ENCODE data around the gene NOXA1. TPM values are rescaled to one million over a fixed set of nuclear protein-coding genes. Genes with fewer than 3 reads are reported as not detected.

The NOXA1 gene
- total and polyA plus RNA-seq, 2 donors, result 1.9 to 8.4 TPM

DNA sequence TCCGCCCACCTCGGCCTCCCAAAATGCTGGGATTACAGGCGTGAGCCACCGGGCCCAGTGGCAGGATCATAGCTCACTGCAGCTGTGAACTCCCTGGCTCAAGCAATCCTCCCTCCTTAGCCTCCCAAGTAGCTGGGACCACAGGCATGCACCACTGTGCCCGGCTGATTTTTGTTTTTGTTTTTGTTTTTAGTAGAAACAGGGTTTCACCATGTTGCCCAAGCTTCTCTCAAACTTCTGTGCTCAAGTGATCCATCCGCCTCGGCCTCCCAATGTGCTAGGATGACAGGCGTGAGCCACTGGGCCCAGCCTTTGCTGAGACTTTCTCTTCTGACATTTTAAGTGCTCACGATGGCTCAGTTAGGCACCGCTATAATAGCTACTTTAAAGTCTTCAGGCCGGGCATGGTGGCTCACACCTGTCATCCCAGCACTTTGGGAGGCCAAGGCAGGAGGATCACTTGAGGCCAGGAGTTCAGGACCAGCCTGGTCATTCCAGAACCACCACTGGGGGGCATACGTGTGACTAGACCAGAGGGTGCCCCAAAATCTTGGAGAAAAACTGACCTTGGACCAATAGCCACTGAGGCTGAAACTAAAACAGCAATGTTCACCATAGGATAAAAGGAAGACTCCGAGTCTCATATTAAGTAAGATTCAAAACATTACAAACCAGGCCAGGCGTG, 21.1 kb downstream of the NOXA1 start:
- no peak for DNase-seq (ENCODE audit: low read depth in 6 of 9, low spot score in 9 of 9)
- Histone ChIP-seq H3K4me1 (ENCODE audit: control insufficient read depth in 2 of 2, insufficient read depth in 2 of 2, low read length in 2 of 2) (peaks cover 0 to 10% of the 10 kb centered on the region in 2 donors), H3K27me3 (ENCODE audit: control insufficient read depth in 2 of 2, insufficient read depth in 1 of 2, low read length in 1 of 2) (peaks cover 12 to 56% of the 10 kb centered on the region in 2 donors), H3K9me3 (ENCODE audit: control insufficient read depth in 2 of 2, insufficient read depth in 1 of 2, low read length in 1 of 2) (no peaks in the 10 kb centered on the region), H3K36me3 (ENCODE audit: control insufficient read depth in 2 of 2, insufficient read depth in 2 of 2, low read length in 1 of 2) (peaks cover 2 to 4% of the 10 kb centered on the region in 2 donors), H3K4me3 (ENCODE audit: low read length in 2 of 2) (no peak overlapping the region), H3K27ac (ENCODE audit: low read depth in 1 of 2, low read length in 1 of 2) (no peak overlapping the region)
- WGBS, result 93% methylated on average over 14 of the region's 14 CpGs

DNA sequence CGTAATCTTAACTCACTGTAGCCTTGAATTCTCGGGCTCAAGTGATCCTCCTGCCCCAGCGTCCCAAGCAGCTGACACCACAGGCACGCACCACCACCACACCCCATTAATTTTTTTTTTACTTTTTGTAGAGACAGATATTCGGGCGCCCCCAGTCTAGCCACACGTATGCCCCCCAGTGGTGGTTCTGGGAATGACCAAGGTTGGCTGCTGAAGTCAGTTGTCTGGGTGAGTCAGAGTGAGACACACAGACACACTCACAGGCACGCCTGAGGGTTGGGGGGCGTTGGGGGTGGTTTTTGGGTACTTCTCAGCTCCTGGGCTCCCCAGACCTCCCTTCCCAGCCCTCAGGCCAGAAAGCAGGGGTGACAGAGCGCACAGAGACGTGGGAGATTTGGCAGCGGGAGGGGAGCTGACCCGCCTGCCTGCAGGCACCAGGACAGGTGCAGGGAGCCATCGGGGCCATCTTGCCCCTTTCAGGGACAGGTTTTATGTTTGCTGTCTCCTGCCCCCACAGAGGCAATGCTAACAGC, 22.1 kb downstream of the NOXA1 start:
- Histone ChIP-seq H3K27me3 (ENCODE audit: control insufficient read depth in 2 of 2, insufficient read depth in 1 of 2, low read length in 1 of 2) (peaks cover 12 to 53% of the 10 kb centered on the region in 2 donors), H3K27ac (ENCODE audit: low read depth in 1 of 2, low read length in 1 of 2) (no peak overlapping the region), H3K4me3 (ENCODE audit: low read length in 2 of 2) (no peak overlapping the region), H3K36me3 (ENCODE audit: control insufficient read depth in 2 of 2, insufficient read depth in 2 of 2, low read length in 1 of 2) (peaks cover 4 to 9% of the 10 kb centered on the region in 2 donors), H3K9me3 (ENCODE audit: control insufficient read depth in 2 of 2, insufficient read depth in 1 of 2, low read length in 1 of 2) (peaks cover 0 to 7% of the 10 kb centered on the region in 2 donors), H3K4me1 (ENCODE audit: control insufficient read depth in 2 of 2, insufficient read depth in 2 of 2, low read length in 2 of 2) (peaks cover 0 to 10% of the 10 kb centered on the region in 2 donors)
- WGBS, result 28% methylated on average over 14 of the region's 14 CpGs
- peak in 3 of 9 donors; percentile 59 to 74 (median 74) for DNase-seq (ENCODE audit: low read depth in 6 of 9, low spot score in 9 of 9)

DNA sequence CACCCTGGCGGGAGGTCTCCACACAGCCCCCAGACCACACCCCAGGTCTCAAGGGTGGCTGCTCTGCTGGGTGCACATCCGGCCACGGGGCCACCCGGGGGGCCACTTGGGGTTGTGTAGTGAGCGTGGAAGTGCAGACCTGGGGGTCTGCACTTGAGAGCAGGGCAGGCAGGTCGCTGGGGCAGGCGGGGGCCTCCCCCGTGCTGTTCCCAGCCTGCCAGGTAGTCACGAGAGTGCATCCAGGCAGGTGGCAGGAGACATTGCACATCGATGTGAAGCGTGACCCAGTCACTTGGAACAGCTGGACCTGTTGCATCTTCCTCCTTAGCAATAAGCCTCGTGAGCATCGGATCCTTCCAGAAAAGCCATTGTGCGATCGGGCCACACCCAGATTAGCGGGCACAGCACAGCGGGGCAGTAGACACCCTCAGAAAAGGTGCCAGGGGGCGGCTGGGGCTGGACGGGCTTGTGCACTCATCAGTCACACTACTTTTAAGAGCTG, 22.8 kb downstream of the NOXA1 start:
- Histone ChIP-seq H3K36me3 (ENCODE audit: control insufficient read depth in 2 of 2, insufficient read depth in 2 of 2, low read length in 1 of 2) (peaks cover 4 to 9% of the 10 kb centered on the region in 2 donors), H3K4me3 (ENCODE audit: low read length in 2 of 2) (no peak overlapping the region), H3K9me3 (ENCODE audit: control insufficient read depth in 2 of 2, insufficient read depth in 1 of 2, low read length in 1 of 2) (peaks cover 0 to 14% of the 10 kb centered on the region in 2 donors), H3K4me1 (ENCODE audit: control insufficient read depth in 2 of 2, insufficient read depth in 2 of 2, low read length in 2 of 2) (peaks cover 0 to 10% of the 10 kb centered on the region in 2 donors), H3K27me3 (ENCODE audit: control insufficient read depth in 2 of 2, insufficient read depth in 1 of 2, low read length in 1 of 2) (peaks cover 12 to 53% of the 10 kb centered on the region in 2 donors), H3K27ac (ENCODE audit: low read depth in 1 of 2, low read length in 1 of 2) (no peak overlapping the region)
- DNase-seq (ENCODE audit: low read depth in 6 of 9, low spot score in 9 of 9), result no peak
- WGBS, result 84% methylated on average over 19 of the region's 19 CpGs

DNA sequence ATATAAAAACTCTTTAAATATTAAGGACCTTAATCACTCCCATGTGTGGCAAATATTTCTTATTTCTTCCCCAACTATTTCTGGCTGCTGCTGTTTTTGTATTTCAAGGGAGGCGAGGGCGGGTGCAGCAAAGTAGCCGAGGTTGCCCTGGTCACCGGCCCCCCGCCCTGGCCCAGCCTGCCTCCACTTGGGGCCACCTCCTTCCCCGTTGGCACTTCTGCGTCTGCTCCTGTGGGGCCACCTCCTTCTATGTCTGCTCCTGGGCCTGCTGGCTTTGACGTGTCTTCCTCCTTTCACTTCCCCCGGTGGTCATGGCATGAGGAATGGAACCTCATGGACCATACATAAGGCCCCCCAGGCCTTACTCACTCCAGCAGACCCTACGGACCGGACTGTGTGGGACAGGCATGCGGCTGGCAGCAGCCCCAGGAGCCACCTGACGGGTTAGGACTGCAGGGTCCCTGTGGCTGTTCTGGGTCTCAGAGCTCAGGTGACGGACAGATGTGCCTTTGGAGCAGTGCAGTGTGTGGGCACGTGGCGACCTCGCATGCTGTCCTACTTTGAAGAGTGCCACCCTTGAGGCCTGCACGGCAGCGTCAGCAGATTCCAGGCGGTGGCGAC, 23.8 kb downstream of the NOXA1 start:
- Histone ChIP-seq H3K27me3 (ENCODE audit: control insufficient read depth in 2 of 2, insufficient read depth in 1 of 2, low read length in 1 of 2) (peaks cover 2 to 44% of the 10 kb centered on the region in 2 donors), H3K4me1 (ENCODE audit: control insufficient read depth in 2 of 2, insufficient read depth in 2 of 2, low read length in 2 of 2) (peaks cover 0 to 10% of the 10 kb centered on the region in 2 donors), H3K4me3 (ENCODE audit: low read length in 2 of 2) (no peak overlapping the region), H3K9me3 (ENCODE audit: control insufficient read depth in 2 of 2, insufficient read depth in 1 of 2, low read length in 1 of 2) (peaks cover 0 to 15% of the 10 kb centered on the region in 2 donors), H3K36me3 (ENCODE audit: control insufficient read depth in 2 of 2, insufficient read depth in 2 of 2, low read length in 1 of 2) (peaks cover 4 to 9% of the 10 kb centered on the region in 2 donors), H3K27ac (ENCODE audit: low read depth in 1 of 2, low read length in 1 of 2) (no peak overlapping the region)
- WGBS, result 82% methylated on average over 21 of the region's 21 CpGs
- DNase-seq (ENCODE audit: low read depth in 6 of 9, low spot score in 9 of 9), result no peak

DNA sequence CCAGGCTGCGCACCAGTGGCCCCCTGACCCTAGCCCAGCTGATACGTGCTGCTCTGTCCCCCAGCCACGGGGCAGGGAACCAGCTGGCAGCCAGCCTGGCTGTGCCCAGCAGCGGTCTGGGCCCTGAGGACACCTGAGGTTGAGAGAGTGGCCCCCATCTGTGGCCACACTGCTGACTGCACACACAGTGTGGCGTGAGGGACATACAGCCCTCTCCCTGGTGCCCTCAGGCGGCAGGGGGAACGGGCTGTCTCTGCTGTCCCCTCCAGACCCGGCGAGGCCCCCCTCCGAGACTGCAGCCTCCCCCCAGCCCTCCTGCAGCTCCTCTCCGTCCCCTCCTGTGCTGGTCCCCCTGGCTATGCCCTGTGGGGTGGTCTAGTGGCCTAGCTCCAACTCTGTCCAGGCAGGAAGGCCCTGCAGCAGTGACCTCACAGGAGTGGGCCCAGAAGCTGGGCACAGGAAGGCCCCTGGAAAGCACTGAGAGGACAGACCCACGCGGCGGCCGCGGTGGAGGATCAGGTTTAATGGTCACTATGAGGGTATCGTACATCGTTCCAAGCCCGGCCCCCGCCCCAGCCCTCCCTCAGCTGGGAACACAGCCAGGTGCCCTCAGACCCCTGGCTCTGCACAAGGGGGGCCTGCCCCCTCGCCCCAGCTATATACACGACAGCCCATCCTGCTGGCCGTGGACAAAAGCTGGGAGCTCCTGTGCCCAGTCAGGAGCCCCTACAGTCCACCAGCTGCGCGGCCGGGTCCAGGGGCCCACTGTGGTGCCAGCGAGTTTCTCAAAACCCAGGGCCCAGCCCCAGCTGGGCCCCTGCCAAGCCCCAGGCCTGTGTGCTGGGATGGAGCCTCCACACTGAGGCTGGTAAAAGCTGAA, 24.8 kb downstream of the NOXA1 start:
- Histone ChIP-seq H3K27me3 (ENCODE audit: control insufficient read depth in 2 of 2, insufficient read depth in 1 of 2, low read length in 1 of 2) (peaks cover 0 to 34% of the 10 kb centered on the region in 2 donors), H3K4me3 (ENCODE audit: low read length in 2 of 2) (no peak overlapping the region), H3K27ac (ENCODE audit: low read depth in 1 of 2, low read length in 1 of 2) (no peak overlapping the region), H3K36me3 (ENCODE audit: control insufficient read depth in 2 of 2, insufficient read depth in 2 of 2, low read length in 1 of 2) (peaks cover 4 to 9% of the 10 kb centered on the region in 2 donors), H3K4me1 (ENCODE audit: control insufficient read depth in 2 of 2, insufficient read depth in 2 of 2, low read length in 2 of 2) (peaks cover 0 to 14% of the 10 kb centered on the region in 2 donors), H3K9me3 (ENCODE audit: control insufficient read depth in 2 of 2, insufficient read depth in 1 of 2, low read length in 1 of 2) (peaks cover 0 to 20% of the 10 kb centered on the region in 2 donors)
- DNase-seq (ENCODE audit: low read depth in 6 of 9, low spot score in 9 of 9), result no peak
- 95% methylated on average over 27 of the region's 27 CpGs for WGBS

DNA sequence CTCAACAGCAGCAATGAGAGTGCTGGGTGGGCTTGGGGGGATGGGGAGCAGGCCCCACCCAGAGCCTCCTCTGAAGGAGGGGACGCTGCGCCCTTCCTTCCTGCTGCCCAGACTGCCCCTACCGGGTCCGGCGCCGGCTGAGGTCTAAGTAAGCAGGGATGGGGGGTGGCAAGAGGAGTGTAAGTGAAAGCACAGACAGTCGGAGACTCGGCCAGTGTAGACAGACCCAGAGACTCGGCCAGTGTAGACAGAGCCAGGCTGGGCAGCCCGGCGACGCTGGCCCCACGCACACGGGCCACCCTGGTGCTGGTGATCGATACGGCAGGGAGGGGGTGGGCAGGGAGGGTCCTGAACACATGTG, 25.4 kb downstream of the NOXA1 start:
- no peak overlapping the region for H3K4me3 ChIP-seq (ENCODE audit: low read length in 2 of 2)
- H3K4me1 ChIP-seq (ENCODE audit: control insufficient read depth in 2 of 2, insufficient read depth in 2 of 2, low read length in 2 of 2), result peaks cover 0 to 18% of the 10 kb centered on the region in 2 donors
- DNase-seq (ENCODE audit: low read depth in 6 of 9, low spot score in 9 of 9), result no peak
- peaks cover 0 to 33% of the 10 kb centered on the region in 2 donors for H3K27me3 ChIP-seq (ENCODE audit: control insufficient read depth in 2 of 2, insufficient read depth in 1 of 2, low read length in 1 of 2)
- WGBS, result 97% methylated on average over 16 of the region's 16 CpGs
- peaks cover 1 to 26% of the 10 kb centered on the region in 2 donors for H3K9me3 ChIP-seq (ENCODE audit: control insufficient read depth in 2 of 2, insufficient read depth in 1 of 2, low read length in 1 of 2)
- peaks cover 4 to 9% of the 10 kb centered on the region in 2 donors for H3K36me3 ChIP-seq (ENCODE audit: control insufficient read depth in 2 of 2, insufficient read depth in 2 of 2, low read length in 1 of 2)
- no peak overlapping the region for H3K27ac ChIP-seq (ENCODE audit: low read depth in 1 of 2, low read length in 1 of 2)

DNA sequence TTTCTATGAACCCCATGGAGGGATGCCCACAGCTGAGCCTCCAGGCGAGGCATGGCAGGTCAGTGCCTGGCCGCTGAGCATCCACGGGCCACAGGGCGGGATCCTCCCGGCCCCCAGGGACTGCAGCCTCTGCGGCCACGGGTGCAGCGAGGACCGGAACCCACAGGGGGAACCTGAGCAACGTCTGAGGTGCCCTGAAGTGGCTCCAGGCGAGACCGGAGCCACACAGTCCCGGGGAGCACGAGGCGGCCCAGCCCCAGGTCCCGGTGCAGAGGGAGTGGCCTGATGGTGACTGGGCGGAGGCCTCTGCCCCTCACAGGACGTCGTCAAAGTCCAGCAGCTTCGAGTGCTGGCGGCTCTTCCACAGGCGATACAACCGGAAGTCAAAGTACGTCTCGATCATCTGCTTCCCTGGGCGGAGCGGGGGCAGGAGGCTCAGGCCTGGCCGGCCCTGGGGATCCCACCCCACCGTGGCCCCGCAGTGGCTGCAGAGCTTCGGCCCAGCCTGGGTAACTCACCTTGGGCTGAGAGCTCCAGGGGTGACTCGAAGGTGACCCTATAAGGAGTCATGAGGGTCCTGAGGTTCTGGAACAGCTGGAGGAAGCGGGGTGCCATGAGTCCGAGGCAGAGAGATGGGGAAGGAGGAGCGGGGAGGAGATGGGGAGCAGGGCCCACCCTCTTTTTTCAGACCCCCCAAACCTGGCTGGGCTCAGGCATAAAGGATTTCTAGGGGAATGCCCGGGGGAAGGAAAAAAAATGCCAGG, 26.1 kb downstream of the NOXA1 start:
- DNase-seq (ENCODE audit: low read depth in 6 of 9, low spot score in 9 of 9), result no peak
- 97% methylated on average over 36 of the region's 36 CpGs for WGBS
- Histone ChIP-seq H3K9me3 (ENCODE audit: control insufficient read depth in 2 of 2, insufficient read depth in 1 of 2, low read length in 1 of 2) (peaks cover 1 to 28% of the 10 kb centered on the region in 2 donors), H3K36me3 (ENCODE audit: control insufficient read depth in 2 of 2, insufficient read depth in 2 of 2, low read length in 1 of 2) (peaks cover 4 to 9% of the 10 kb centered on the region in 2 donors), H3K4me3 (ENCODE audit: low read length in 2 of 2) (no peak overlapping the region), H3K4me1 (ENCODE audit: control insufficient read depth in 2 of 2, insufficient read depth in 2 of 2, low read length in 2 of 2) (peaks cover 2 to 23% of the 10 kb centered on the region in 2 donors), H3K27me3 (ENCODE audit: control insufficient read depth in 2 of 2, insufficient read depth in 1 of 2, low read length in 1 of 2) (peaks cover 0 to 30% of the 10 kb centered on the region in 2 donors), H3K27ac (ENCODE audit: low read depth in 1 of 2, low read length in 1 of 2) (no peak overlapping the region)

DNA sequence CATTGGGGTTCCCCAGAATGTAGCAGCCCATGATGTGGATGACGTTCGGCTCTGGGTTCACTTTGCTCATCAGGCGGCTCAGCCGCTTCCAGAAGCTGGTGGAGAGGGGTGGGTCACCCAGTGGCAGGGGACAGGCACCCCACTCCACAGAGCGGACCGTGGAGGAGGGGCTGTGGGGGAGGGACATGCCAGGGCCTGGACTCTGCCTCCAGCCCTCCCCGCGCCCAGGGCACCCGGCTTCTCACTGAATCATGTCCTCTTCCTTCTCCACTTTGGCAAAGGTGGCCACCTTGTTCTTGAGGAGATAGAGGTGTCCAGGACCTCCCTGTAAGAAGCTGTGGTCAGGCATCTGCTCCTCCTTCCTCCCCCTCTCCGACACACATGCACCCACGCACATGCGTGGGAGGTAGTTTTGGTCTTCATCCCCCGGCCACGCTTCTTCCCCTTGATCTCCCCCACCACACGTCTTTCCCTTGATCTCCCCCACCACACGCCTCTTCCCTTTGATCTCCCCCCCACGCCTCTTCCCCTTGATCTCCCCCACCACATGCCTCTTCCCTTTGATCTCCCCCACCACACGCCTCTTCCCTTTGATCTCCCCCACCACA, 26.8 kb downstream of the NOXA1 start:
- peaks cover 4 to 9% of the 10 kb centered on the region in 2 donors for H3K36me3 ChIP-seq (ENCODE audit: control insufficient read depth in 2 of 2, insufficient read depth in 2 of 2, low read length in 1 of 2)
- no peak overlapping the region for H3K4me3 ChIP-seq (ENCODE audit: low read length in 2 of 2)
- DNase-seq (ENCODE audit: low read depth in 6 of 9, low spot score in 9 of 9), result peak in 1 of 9 donors; percentile 41
- peaks cover 0 to 26% of the 10 kb centered on the region in 2 donors for H3K27me3 ChIP-seq (ENCODE audit: control insufficient read depth in 2 of 2, insufficient read depth in 1 of 2, low read length in 1 of 2)
- WGBS, result 52% methylated on average over 18 of the region's 18 CpGs
- peaks cover 1 to 28% of the 10 kb centered on the region in 2 donors for H3K9me3 ChIP-seq (ENCODE audit: control insufficient read depth in 2 of 2, insufficient read depth in 1 of 2, low read length in 1 of 2)
- H3K4me1 ChIP-seq (ENCODE audit: control insufficient read depth in 2 of 2, insufficient read depth in 2 of 2, low read length in 2 of 2), result peaks cover 9 to 30% of the 10 kb centered on the region in 2 donors
- H3K27ac ChIP-seq (ENCODE audit: low read depth in 1 of 2, low read length in 1 of 2), result peak overlapping the region in 1 of 2 donors; percentile 58

All from thymus (tissue), 11 donors.